Gastroesophageal sphincter (tissue), 3 donors: ENCODE data around the gene EXOC4.

Experiments used
- CTCF ChIP-seq, 4 experiments: fragments of 200-600 bp in 2 of 4; fragments of 450-650 bp in 2 of 4; sonication (generic) in 1 of 4; IDR thresholded peaks; one replicate each; pipeline ENCODE4 v1.5.1; 2017 to 2019; ENCODE audit warnings: antibody characterized with exemption in 4 of 4, mild to moderate bottlenecking in 2 of 4, moderate library complexity in 2 of 4
- POLR2A ChIP-seq, 2 donors: fragments of 450-650 bp; IDR thresholded peaks; one replicate each; pipeline ENCODE4 v1.6.1; 2017; ENCODE audit warnings: antibody characterized with exemption in 2 of 2, mild to moderate bottlenecking in 2 of 2, moderate library complexity in 1 of 2
- POLR2AphosphoS5 ChIP-seq: sonication (generic); formaldehyde crosslinking; IDR thresholded peaks from one replicate; pipeline ENCODE4 v1.6.1; 2017; ENCODE audit warnings: antibody characterized with exemption

DNA sequence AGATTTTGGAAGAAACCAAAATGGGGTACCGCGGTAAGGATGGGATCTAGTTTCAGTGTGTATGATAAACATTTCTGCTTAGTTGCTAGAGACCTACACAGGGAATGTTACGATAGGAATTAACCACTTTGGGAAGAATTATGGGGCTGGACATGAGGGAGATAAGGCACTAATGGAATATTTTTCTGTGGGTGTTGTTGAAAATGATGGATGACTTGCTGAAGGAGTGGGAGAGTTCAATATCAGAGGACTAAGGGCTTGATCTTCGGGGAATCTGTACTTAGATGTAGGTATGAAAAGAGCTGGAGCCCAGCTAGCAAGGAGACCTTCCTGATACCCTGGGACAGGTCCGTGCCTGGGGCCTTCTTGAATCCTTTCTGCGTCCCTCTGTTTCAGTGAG lies 303.7 kb downstream of the EXOC4 start:
- TF ChIP-seq POLR2AphosphoS5 (no peak), CTCF (IDR thresholded peaks at IDR 0.05) (no peak), POLR2A (IDR thresholded peaks at IDR 0.05) (no peak)
